ENCODE measurements around the gene HDC. TPM values are rescaled to one million over a fixed set of nuclear protein-coding genes. Genes with fewer than 3 reads are reported as not detected.

HDC gene
- total RNA-seq, 1 donor from 2014 or later, result 4.1 TPM

- TF ChIP-seq CTCF (IDR thresholded peaks at IDR 0.05), result no peak
- DNase-seq (no peak), ATAC-seq (no peak)
- Histone ChIP-seq H3K27me3 (no peaks in the 10 kb centered on the region), H3K4me3 (no peak overlapping the region), H3K4me1 (no peaks in the 10 kb centered on the region), H3K9me3 (no peaks in the 10 kb centered on the region), H3K36me3 (no peaks in the 10 kb centered on the region), H3K27ac (no peak overlapping the region)
- intact Hi-C loops (cut with DNase I), result no loop called here
Measured at GRCh38 chr15:50225938-50226337, 39.6 kb downstream of the HDC start.

DNA sequence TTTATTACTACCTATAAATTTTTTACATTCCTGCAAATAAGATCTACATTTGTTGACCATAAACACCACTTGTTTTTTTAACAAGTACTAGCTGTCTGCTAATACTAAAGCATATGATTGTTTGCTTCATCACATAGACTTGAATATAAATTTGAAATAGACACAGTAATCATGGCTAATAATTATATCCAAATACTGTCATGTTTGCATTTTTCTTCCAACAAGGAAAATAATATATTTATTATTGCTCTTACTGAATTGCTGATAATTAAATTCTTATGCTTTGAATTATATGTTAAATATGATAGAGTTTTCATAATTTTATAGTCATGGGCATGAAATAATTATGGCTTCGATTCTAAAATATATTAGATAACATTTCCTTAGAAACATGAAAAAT, 40.5 kb downstream of the HDC start:
- H3K27me3 ChIP-seq, result no peaks in the 10 kb centered on the region
- H3K4me1 ChIP-seq, result no peaks in the 10 kb centered on the region
- ATAC-seq (no peak), DNase-seq (no peak)
- H3K36me3 ChIP-seq, result no peaks in the 10 kb centered on the region
- no peak overlapping the region for H3K4me3 ChIP-seq
- H3K27ac ChIP-seq, result no peak overlapping the region
- intact Hi-C loops (cut with DNase I), result no loop called here
- no peaks in the 10 kb centered on the region for H3K9me3 ChIP-seq
- no peak for TF ChIP-seq CTCF (IDR thresholded peaks at IDR 0.05)

DNA sequence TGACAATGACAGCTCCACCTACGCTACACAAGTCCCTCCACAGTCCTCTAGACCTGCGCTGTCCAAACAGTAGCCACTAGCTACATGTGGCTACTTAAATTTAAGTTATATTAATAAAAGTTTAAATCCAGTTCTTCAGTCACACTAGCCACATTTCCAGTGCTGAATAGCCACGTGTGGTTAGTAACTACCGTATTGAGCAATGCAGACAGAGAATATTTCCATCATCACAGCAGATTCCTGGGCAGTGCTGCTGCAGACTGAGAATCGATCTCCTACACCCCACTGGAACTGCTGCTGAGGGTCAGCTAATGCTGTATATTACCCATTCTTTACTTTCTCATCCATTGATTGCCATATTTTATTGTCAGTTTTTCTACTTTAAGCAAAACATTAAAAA, 40.9 kb downstream of the HDC start:
- Histone ChIP-seq H3K27me3 (no peaks in the 10 kb centered on the region), H3K4me1 (no peaks in the 10 kb centered on the region), H3K27ac (no peak overlapping the region), H3K36me3 (no peaks in the 10 kb centered on the region), H3K9me3 (no peaks in the 10 kb centered on the region), H3K4me3 (no peak overlapping the region)
- no peak for DNase-seq
- intact Hi-C loops (cut with DNase I), result no loop called here
- TF ChIP-seq CTCF (IDR thresholded peaks at IDR 0.05), result no peak
- ATAC-seq, result no peak

GRCh38 chr15:50222181-50222580, 43.3 kb downstream of the HDC start:
- H3K4me1 ChIP-seq, result no peaks in the 10 kb centered on the region
- ATAC-seq (no peak), DNase-seq (no peak)
- H3K9me3 ChIP-seq, result no peaks in the 10 kb centered on the region
- intact Hi-C loops (cut with DNase I), result no loop called here
- no peaks in the 10 kb centered on the region for H3K36me3 ChIP-seq
- no peak overlapping the region for H3K4me3 ChIP-seq
- H3K27me3 ChIP-seq, result no peaks in the 10 kb centered on the region
- no peak overlapping the region for H3K27ac ChIP-seq
- TF ChIP-seq CTCF (IDR thresholded peaks at IDR 0.05), result no peak

DNA sequence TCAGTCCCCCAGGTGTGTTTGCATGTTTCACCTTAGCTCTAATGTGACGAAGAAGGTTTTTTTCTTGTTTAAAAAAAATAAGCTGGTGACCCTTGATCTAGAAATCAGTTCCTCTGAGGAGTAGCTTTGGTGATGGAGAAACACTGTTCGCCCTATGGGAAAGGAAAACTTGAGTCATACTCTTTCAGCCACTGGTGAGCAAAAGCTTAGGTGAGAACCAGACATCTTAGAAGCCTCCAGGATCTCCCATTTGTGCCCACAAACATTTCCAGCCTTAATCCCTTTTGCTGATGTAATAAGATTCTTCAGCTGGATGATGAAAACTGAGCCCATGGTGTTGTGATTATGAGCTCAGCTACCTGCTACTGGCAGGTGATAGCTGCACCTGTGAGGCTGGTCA, 45.7 kb downstream of the HDC start:
- Histone ChIP-seq H3K27me3 (no peaks in the 10 kb centered on the region), H3K4me1 (no peaks in the 10 kb centered on the region), H3K27ac (no peak overlapping the region), H3K9me3 (no peaks in the 10 kb centered on the region), H3K36me3 (no peaks in the 10 kb centered on the region), H3K4me3 (no peak overlapping the region)
- no peak for DNase-seq
- TF ChIP-seq CTCF (IDR thresholded peaks at IDR 0.05), result no peak
- no peak for ATAC-seq
- intact Hi-C loops (cut with DNase I), result no loop called here

- intact Hi-C loops (cut with DNase I), result no loop called here
- DNase-seq (no peak), ATAC-seq (no peak)
- Histone ChIP-seq H3K27me3 (no peaks in the 10 kb centered on the region), H3K36me3 (no peaks in the 10 kb centered on the region), H3K4me1 (no peaks in the 10 kb centered on the region), H3K9me3 (no peaks in the 10 kb centered on the region), H3K27ac (no peak overlapping the region), H3K4me3 (no peak overlapping the region)
- no peak for TF ChIP-seq CTCF (IDR thresholded peaks at IDR 0.05)
Measured at GRCh38 chr15:50218691-50219090, 46.8 kb downstream of the HDC start.
